ENCODE data around the gene DCANP1. TPM values are rescaled to one million over a fixed set of nuclear protein-coding genes. Genes with fewer than 3 reads are reported as not detected.

The DCANP1 gene
- total and polyA plus RNA-seq, 2 donors (not counting 1 experiment from before 2014, with no cell fraction given): not detected

GRCh38 chr5:135442431-135443160 is 4.6 kb downstream of the DCANP1 start:
- Histone ChIP-seq H3K9ac (ENCODE audit: insufficient read depth, low read length) (no peak overlapping the region), H4K20me1 (ENCODE audit: control insufficient read depth, extremely low read depth, insufficient read depth, low read length) (no peaks in the 10 kb centered on the region), H3K27ac (ENCODE audit: insufficient read depth, low read length) (no peak overlapping the region), H2AFZ (ENCODE audit: low read length) (no peak overlapping the region), H3K9me3 (ENCODE audit: control insufficient read depth, insufficient read depth, low read depth, low read length) (no peaks in the 10 kb centered on the region), H3K79me2 (ENCODE audit: control insufficient read depth, insufficient read depth, low read length) (no peaks in the 10 kb centered on the region), H3K36me3 (ENCODE audit: control insufficient read depth, insufficient read depth, low read length) (no peaks in the 10 kb centered on the region), H3K4me3 (replicated peaks in 1 of 4; ENCODE audit: control extremely low read depth in 1 of 4, insufficient read depth in 1 of 4, low read depth in 3 of 4, low read length in 4 of 4) (no peak overlapping the region), H3K4me2 (ENCODE audit: extremely low read depth, insufficient read depth, low read length) (no peak overlapping the region), H3K4me1 (ENCODE audit: control insufficient read depth, extremely low read depth, insufficient read depth, low read length) (peaks cover 8% of the 10 kb centered on the region), H3K27me3 (ENCODE audit: control insufficient read depth, insufficient read depth, low read length) (no peaks in the 10 kb centered on the region)
- TF ChIP-seq CTCF (conservative IDR thresholded peaks at IDR 0.05 in 1 of 2, IDR thresholded peaks at IDR 0.05 in 1 of 2; ENCODE audit: low read depth in 1 of 2, low read length in 2 of 2) (no peak), EZH2 (IDR thresholded peaks at IDR 0.05; ENCODE audit: low read length, missing control alignments) (no peak)
- no peak for DNase-seq (ENCODE audit: low read depth in 2 of 2)

GRCh38 chr5:135441919-135442318 is 5.2 kb downstream of the DCANP1 start:
- Histone ChIP-seq H3K27me3 (ENCODE audit: control insufficient read depth, insufficient read depth, low read length) (no peaks in the 10 kb centered on the region), H3K9ac (ENCODE audit: insufficient read depth, low read length) (no peak overlapping the region), H4K20me1 (ENCODE audit: control insufficient read depth, extremely low read depth, insufficient read depth, low read length) (no peaks in the 10 kb centered on the region), H3K4me2 (ENCODE audit: extremely low read depth, insufficient read depth, low read length) (no peak overlapping the region), H2AFZ (ENCODE audit: low read length) (no peak overlapping the region), H3K27ac (ENCODE audit: insufficient read depth, low read length) (no peak overlapping the region), H3K4me3 (replicated peaks in 1 of 4; ENCODE audit: control extremely low read depth in 1 of 4, insufficient read depth in 1 of 4, low read depth in 3 of 4, low read length in 4 of 4) (no peak overlapping the region), H3K36me3 (ENCODE audit: control insufficient read depth, insufficient read depth, low read length) (no peaks in the 10 kb centered on the region), H3K79me2 (ENCODE audit: control insufficient read depth, insufficient read depth, low read length) (no peaks in the 10 kb centered on the region), H3K4me1 (ENCODE audit: control insufficient read depth, extremely low read depth, insufficient read depth, low read length) (peaks cover 9% of the 10 kb centered on the region), H3K9me3 (ENCODE audit: control insufficient read depth, insufficient read depth, low read depth, low read length) (no peaks in the 10 kb centered on the region)
- DNase-seq (ENCODE audit: low read depth in 2 of 2): no peak
- TF ChIP-seq EZH2 (IDR thresholded peaks at IDR 0.05; ENCODE audit: low read length, missing control alignments) (no peak), CTCF (conservative IDR thresholded peaks at IDR 0.05 in 1 of 2, IDR thresholded peaks at IDR 0.05 in 1 of 2; ENCODE audit: low read depth in 1 of 2, low read length in 2 of 2) (no peak)

GRCh38 chr5:135441350-135441831 is 5.8 kb downstream of the DCANP1 start:
- H3K79me2 ChIP-seq (ENCODE audit: control insufficient read depth, insufficient read depth, low read length): no peaks in the 10 kb centered on the region
- no peaks in the 10 kb centered on the region for H3K27me3 ChIP-seq (ENCODE audit: control insufficient read depth, insufficient read depth, low read length)
- H3K9ac ChIP-seq (ENCODE audit: insufficient read depth, low read length): no peak overlapping the region
- H3K36me3 ChIP-seq (ENCODE audit: control insufficient read depth, insufficient read depth, low read length): no peaks in the 10 kb centered on the region
- no peak for DNase-seq (ENCODE audit: low read depth in 2 of 2)
- no peak overlapping the region for H3K4me2 ChIP-seq (ENCODE audit: extremely low read depth, insufficient read depth, low read length)
- H4K20me1 ChIP-seq (ENCODE audit: control insufficient read depth, extremely low read depth, insufficient read depth, low read length): no peaks in the 10 kb centered on the region
- no peak overlapping the region for H2AFZ ChIP-seq (ENCODE audit: low read length)
- no peak overlapping the region for H3K27ac ChIP-seq (ENCODE audit: insufficient read depth, low read length)
- no peak overlapping the region for H3K4me3 ChIP-seq (replicated peaks in 1 of 4; ENCODE audit: control extremely low read depth in 1 of 4, insufficient read depth in 1 of 4, low read depth in 3 of 4, low read length in 4 of 4)
- H3K9me3 ChIP-seq (ENCODE audit: control insufficient read depth, insufficient read depth, low read depth, low read length): no peaks in the 10 kb centered on the region
- no peak for TF ChIP-seq CTCF (conservative IDR thresholded peaks at IDR 0.05 in 1 of 2, IDR thresholded peaks at IDR 0.05 in 1 of 2; ENCODE audit: low read depth in 1 of 2, low read length in 2 of 2)
- no peak for TF ChIP-seq EZH2 (IDR thresholded peaks at IDR 0.05; ENCODE audit: low read length, missing control alignments)
- peaks cover 9% of the 10 kb centered on the region for H3K4me1 ChIP-seq (ENCODE audit: control insufficient read depth, extremely low read depth, insufficient read depth, low read length)

Measured in fibroblast of lung (primary cell).